Measurements from ENCODE around the gene BSN.

Gene BSN

DNA sequence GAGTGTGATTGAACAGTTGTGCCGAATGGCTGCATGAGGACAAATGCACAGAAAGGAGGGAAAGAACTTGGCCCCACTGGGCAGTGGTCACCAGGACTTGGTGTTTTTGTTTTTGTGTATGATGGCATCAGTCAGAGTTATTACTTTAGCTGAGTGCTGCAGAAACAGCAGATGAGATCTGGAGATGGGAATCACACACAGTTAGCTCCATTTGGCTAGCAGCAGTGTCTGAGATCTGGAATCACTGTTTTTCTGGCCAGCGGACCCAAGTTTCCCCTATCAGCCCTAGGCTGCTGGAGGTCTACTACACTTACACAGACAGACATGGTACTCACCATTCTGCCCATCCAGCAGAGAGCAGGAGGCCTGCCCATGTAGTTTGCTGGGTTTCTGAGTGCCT lies 74.0 kb downstream of the BSN start:
- no peak for DNase-seq (ENCODE audit: low read depth in 3 of 3)

DNA sequence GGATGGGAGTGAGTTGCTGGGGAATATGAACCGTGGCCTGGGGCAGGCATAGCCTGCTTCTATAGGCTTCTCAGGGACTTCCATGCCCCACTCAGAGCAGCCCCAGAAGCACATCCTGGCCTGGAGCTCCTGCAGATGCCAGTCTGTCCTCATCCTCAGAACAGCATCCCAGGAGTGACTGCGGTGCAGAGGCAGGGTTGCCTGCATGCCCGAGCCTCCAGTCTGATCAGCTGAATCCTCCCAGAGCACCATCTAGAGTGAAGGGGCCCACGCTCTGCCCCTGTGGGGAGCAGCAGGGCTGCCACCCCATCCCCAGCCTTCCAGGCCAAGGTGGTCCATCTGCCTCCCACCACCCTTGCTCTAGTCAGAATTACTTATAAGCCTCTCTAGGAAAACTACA lies 75.2 kb downstream of the BSN start:
- no peak for DNase-seq (ENCODE audit: low read depth in 3 of 3)

DNA sequence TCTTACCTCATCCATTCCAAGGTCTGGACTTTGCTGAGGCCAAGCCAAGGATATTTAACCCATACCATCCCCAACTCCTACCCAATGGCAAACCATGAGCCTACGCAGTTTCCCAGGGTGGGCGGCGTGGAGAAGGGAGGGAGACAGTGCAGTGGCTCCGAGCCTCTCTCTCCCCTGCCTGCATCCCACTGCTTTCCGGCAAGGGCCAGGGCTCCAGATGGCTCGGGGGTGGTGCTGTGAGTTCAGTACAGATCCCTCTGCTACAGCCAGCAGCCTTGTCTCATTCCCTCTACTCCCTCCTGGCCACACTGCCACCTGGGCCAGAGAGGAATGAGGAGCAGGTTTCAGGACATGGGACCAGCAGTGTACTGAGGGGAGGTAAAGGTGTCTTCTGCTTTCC lies 75.6 kb downstream of the BSN start:
- DNase-seq (ENCODE audit: low read depth in 3 of 3), result no peak

DNA sequence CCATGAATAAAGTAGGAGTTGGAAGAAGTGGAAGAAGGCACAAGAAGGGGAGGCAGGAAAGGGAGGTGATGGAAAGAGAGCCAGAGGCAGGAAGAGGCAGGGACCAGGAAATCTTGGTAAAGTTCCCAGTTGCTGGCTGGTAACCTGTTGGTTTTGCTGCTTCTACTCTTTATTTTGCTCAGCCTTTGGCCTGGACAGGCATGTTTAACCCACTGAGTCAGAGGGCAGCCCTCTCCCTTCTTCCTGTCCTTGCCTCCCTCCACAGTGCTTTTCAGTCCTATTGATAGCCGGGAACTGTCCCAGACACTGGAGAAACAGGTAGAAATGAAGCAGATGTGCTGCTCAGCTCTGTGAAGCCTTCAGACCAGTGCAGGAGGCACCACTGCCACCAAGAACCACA lies 76.5 kb downstream of the BSN start:
- no peak for DNase-seq (ENCODE audit: low read depth in 3 of 3)

DNA sequence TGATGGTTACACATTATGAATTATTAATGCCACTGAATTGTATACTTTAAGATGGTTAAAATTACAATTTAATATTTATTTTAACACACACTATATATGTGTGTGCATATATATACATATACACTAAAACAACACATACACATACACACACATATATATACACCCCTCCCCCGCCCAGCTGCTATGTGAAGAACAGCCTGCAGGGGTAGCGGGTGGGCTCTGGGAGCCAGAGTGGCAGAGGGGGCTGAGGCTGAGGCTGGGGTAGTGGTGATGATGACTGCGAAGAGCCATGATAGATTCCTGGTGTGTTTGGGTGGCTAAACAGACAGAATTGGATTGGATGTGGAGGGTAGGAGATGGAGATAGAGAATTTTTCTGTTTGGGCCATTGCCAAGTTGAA lies 80.5 kb downstream of the BSN start:
- DNase-seq (ENCODE audit: low read depth in 3 of 3), result no peak

DNA sequence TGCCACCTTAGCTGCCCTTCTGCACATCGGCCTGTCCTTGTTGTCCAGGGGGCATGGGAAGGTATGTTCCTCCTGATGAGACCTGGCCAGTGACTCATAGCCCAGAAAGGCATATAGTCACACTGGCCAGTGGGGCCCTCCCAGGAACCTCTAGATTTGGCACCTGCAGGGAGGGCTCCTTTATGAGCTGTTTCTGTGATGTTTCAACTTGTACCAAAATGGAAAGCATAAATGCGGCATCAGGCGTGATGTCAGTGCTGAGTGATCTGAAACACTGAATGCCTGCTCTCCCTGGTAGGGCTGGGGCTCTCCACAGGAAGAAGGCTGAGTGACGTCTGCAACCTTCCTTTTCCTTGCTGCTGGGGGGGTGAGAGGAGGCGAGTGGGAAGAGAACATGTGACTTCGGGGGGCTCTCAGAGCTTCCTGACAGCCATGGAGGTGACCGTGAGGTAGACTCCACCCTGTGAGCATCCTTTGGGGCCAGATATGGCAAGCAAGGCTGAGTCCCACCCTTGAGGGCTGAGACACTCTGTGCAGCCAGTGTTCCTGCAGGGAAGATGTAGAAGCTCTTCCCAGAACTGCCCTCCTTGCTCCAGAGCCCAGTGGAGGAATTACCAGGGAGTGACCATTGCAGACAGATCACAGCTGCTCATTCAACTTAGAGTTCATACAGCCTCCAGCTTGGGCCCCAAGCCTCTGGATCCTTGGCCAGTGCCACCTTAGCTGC lies 82.8 kb downstream of the BSN start:
- DNase-seq (ENCODE audit: low read depth in 3 of 3), result no peak

DNA sequence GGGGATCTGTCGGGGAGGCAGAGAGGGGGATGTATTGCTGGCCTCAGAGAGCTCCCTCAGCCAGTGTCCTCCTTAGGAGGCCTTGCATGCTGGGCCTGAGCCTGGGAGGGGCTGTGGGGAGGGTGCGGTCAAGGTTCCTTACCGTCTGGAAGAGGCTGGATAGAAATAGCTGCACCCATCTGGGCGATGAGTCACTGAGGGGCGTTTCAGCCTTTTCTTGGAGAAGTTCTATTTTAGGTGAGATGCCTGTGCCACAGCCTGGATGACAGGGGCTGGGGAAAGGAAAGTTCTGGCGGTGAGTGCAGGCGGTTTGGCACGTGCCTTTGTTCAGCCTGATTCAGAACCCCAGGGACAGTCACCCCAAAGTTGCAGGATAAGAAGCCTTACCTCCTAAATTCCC lies 84.2 kb downstream of the BSN start:
- no peak for DNase-seq (ENCODE audit: low read depth in 3 of 3)

DNA sequence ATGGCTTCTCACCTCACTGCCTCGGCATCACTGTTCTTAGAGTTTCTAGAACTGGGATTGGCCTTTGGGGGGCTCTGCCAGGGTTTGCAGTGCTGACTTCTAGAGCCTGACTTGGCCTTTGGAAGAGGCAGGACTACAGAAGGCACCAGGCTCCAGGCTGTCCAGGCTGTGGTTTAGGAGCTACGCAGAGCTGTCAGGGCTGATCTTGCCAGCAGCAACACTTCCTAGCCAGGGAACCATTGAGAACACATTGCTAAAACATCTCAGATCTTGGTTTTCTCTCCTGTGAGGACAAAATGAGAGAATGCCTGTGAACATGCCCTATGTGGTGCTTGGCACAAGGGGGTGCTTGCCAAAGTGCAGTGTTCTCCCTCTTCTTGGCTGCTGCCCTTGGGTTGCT lies 85.3 kb downstream of the BSN start:
- DNase-seq (ENCODE audit: low read depth in 3 of 3), result no peak

DNA sequence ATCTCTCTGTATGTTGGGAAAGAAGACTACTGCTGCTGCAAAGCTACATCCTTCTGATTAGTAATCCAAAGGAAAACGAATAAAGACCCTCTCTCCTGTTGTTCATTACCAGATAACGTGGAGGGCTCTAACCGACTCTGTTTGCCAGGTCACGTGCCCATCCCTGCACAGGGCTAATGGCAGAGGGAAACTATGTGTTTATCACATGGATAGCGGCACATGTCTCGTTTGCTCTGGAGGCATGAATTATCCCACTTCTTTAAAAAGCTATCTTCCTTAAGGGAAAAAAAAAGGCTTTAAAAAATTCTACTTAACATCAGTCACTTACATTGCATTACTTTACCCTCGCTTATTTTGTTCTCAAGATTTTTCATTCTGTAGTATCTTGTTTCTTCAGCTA lies 87.0 kb downstream of the BSN start:
- no peak for DNase-seq (ENCODE audit: low read depth in 3 of 3)

DNA sequence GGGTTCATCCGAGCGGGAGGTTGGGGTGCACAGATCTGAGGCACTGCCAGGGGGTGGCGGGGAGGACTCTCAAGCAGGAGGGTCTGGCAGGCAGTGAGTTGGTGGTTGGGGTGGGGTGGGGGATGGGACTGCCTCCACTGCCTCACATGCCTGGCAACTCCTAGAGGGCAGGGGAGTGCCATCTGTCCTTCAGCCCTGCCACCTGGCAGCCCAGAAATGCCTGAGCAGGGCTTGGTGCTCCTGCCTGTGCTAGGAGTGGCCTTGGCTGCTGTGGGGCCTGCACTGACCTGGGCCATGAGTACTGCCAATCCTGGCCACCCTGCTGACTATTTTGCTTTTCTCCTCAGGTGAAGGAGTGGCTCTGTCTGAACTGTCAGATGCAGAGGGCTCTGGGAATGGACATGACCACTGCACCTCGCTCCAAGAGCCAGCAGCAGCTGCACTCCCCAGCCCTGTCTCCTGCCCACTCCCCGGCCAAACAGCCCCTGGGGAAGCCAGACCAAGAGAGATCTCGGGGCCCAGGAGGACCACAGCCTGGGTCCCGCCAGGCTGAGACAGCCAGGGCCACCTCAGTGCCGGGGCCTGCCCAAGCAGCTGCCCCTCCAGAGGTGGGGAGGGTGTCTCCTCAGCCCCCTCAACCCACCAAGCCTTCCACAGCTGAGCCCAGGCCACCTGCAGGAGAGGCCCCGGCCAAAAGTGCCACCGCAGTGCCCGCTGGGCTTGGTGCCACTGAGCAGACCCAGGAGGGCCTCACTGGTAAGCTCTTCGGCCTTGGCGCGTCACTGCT lies 87.8 kb downstream of the BSN start:
- DNase-seq (ENCODE audit: low read depth in 3 of 3), result no peak

DNA sequence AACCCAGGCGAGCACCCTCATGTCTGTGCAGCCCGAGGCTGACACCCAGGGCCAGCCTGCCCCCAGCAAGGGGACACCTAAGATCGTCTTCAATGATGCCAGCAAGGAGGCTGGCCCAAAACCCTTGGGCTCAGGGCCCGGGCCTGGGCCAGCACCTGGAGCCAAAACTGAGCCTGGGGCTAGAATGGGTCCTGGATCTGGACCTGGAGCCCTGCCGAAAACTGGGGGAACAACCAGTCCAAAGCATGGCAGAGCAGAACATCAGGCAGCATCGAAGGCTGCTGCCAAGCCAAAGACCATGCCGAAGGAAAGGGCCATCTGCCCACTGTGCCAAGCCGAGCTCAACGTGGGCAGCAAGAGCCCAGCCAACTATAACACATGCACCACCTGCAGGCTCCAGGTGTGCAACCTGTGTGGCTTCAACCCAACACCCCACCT lies 88.5 kb downstream of the BSN start:
- DNase-seq (ENCODE audit: low read depth in 3 of 3), result no peak

DNA sequence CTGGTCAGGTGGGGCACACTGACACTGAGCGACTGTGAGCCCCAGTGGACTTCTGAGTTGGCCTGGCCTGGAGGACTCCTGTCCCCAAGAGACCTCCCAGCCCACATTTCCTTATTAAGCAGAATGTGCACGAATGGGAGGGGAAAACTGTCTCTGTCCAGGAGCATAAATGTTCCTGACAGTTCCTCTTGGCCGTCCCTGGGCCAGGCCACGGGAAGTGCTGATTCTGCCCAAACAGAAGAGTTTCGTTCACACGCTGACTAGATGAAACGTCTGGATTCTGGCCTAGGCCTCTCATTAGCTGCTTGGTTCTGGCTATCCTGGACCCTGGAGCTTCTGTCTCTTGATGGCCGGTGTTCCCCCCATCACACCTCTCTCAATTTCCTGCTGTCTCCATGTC lies 90.4 kb downstream of the BSN start:
- DNase-seq (ENCODE audit: low read depth in 3 of 3), result no peak

DNA sequence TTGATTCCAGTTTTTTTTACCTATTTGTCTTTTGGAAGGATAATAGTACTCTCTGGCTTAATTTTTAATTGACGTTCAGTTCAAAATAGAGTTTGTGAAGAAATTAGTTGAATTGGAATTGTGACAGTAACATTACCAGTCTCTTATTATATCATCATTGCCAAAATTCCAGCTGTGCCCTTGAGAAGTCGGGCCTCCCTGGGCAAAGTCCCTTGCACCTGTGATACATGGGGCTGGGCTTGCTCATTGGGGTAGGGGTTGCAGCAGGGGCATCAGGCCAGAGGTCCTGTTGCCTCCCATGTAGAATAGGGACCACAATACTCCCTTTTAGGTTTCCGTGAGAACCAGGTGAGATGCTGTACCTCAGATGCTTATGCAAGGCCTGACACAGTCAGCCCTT lies 92.0 kb downstream of the BSN start:
- DNase-seq (ENCODE audit: low read depth in 3 of 3), result no peak

DNA sequence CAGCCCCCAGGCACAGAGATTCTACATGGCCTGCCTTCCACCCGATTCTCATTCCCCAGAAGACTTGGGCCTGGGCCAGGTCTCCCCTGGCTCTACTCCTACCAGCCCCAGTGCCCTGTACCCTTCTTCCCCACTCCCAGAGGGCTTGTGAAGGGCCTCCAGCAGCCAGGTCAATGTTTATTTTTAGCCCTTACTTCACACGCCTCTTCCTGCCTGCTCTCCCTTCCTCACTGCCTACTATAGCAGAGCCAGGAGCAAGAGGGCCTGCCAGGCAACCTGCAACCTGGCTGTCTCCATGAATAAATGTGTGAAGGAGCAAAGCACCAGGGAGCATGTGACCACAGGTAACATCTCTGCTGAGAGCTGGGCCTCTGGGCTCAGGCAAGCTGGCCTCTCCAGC lies 93.5 kb downstream of the BSN start:
- no peak for DNase-seq (ENCODE audit: low read depth in 3 of 3)

DNA sequence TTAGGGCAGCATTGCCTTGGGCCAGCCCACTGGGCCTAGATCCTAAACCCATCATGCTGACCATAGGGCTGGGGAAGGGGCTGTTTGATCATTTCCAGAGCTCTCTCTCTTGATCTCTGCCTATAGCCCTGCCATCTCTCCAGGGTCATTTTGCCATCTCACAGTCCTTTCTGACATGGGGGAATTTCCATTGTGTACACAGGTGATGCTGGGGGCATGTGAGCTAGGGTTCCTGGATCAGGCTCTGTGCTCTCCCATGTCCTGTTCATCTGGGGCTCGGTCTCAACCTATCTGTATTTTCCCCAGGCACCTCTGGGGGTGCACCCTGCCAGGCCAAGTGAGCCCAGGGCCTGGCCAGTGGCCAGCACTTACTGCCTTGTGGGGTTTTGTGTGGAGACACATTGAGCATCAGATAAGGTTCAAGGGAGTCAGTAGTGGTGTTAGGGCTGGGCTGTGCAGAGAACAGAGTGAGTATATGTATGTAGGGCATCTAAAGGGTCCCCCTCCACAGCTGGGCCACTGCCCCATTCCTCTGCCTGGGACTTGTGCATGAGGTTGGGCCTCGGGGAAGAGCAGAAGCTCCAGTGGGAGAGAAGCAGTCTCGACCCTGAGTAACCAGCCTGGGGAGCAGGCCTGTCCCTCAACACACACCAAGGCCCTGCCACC lies 94.2 kb downstream of the BSN start:
- DNase-seq (ENCODE audit: low read depth in 3 of 3), result no peak

DNA sequence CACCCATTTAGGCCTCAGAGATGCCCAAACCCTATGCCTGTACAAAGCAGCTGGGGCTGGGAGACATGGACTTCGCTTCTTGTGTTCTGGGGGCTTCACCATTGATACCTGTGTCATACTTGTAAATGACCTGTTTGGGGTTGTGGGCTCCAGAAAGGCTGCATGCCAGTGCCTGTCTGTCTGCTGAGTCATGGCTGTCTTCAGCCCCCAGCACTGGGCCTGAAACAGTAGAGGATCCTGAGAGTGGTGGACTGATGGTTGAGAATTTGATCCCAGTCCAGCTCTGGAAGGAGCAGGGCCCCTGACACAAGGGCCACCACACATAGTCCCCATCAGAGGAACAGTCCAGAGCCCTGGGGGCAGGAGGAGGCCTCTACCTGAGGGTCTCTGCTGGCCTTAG lies 95.3 kb downstream of the BSN start:
- DNase-seq (ENCODE audit: low read depth in 3 of 3), result no peak

DNA sequence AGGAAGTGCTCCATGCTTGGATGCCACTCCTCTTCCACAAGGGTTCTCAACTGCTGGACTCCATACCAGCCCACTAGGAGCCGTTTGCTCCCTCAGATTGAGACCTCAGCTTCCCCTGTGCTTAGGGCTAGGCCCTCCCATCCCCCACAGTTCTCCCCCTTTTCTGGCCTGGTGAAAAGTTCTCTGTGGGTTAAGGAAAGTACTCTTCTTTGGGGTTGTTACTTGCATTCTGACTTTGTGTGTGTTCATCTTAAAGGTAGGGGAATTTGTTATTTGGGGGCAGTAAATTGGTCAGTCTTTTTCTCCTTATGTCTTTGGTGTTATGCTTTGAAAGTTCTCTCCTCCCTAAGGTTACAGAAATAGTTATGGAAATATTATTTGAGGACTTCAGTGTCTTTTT lies 95.9 kb downstream of the BSN start:
- no peak for DNase-seq (ENCODE audit: low read depth in 3 of 3)

DNA sequence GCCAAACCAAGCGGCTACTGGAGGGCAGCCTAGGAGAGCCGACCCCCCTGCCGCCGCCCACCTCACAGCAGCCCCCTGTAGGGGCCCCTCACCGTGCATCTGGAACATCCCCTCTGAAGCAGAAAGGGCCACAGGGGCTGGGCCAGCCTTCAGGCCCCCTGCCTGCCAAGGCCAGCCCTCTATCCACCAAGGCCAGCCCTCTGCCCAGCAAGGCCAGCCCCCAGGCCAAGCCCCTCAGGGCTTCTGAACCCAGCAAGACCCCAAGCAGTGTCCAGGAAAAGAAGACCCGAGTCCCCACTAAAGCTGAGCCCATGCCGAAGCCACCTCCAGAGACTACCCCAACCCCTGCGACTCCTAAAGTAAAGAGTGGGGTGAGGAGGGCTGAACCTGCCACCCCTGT lies 96.4 kb downstream of the BSN start:
- DNase-seq (ENCODE audit: low read depth in 3 of 3), result no peak

DNA sequence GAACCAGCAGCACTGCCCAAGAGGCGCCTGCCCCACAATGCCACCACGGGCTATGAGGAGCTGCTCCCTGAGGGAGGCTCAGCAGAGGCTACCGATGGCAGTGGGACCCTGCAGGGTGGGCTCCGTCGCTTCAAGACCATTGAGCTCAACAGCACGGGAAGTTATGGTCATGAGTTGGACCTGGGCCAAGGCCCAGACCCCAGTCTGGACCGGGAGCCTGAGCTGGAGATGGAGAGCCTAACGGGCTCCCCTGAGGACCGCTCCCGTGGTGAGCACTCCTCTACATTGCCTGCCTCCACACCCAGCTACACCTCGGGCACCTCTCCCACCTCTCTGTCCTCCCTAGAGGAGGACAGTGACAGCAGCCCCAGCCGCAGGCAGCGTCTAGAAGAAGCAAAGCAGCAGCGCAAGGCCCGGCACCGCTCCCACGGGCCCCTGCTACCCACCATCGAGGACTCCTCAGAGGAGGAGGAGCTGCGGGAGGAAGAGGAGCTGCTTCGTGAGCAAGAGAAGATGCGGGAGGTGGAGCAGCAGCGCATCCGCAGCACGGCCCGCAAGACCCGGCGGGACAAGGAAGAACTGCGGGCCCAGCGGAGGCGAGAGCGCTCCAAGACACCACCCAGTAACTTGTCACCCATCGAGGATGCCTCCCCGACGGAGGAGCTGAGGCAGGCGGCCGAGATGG lies 98.1 kb downstream of the BSN start:
- no peak for DNase-seq (ENCODE audit: low read depth in 3 of 3)

DNA sequence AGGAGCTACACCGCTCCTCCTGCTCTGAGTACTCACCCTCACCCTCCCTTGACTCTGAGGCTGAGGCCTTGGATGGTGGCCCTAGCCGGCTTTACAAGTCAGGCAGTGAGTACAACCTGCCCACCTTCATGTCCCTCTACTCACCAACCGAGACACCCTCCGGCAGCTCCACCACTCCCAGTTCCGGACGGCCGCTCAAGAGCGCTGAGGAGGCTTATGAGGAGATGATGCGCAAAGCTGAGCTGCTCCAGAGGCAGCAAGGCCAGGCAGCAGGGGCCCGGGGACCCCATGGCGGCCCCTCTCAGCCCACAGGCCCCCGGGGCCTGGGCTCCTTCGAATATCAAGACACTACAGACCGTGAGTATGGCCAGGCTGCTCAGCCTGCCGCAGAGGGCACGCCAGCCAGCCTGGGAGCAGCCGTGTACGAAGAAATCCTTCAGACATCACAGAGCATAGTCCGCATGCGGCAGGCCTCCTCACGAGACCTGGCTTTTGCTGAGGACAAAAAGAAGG lies 98.7 kb downstream of the BSN start:
- DNase-seq (ENCODE audit: low read depth in 3 of 3), result no peak

DNA sequence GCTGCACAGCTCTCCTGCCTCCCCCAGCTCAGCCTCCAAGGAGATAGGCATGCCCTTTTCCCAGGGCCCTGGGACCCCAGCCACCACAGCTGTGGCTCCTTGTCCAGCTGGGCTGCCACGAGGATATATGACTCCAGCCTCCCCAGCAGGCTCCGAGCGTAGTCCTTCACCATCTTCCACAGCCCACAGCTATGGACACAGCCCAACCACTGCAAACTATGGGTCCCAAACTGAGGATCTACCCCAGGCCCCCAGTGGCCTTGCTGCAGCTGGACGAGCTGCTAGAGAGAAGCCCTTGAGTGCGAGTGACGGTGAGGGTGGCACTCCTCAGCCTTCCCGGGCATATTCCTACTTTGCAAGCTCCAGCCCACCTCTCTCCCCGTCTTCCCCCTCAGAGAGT lies 99.3 kb downstream of the BSN start:
- DNase-seq (ENCODE audit: low read depth in 3 of 3), result no peak

DNA sequence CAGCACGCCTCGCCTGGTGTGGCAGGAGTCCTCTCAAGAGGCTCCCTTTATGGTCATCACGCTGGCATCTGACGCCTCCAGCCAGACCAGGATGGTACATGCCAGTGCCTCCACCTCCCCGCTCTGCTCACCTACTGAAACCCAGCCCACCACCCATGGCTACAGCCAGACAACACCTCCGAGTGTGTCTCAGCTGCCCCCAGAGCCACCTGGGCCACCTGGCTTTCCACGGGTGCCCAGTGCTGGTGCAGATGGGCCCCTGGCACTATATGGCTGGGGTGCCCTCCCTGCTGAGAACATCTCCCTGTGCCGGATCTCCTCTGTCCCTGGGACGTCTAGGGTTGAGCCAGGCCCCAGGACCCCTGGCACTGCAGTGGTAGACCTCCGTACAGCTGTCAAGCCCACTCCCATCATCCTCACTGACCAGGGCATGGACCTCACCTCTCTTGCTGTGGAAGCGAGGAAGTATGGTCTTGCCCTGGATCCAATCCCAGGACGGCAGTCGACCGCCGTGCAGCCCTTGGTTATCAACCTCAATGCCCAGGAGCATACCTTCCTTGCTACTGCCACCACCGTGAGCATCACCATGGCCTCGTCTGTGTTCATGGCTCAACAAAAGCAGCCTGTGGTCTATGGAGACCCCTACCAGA lies 100.0 kb downstream of the BSN start:
- no peak for DNase-seq (ENCODE audit: low read depth in 3 of 3)

Data from stimulated activated CD4-positive, alpha-beta T cell treated with anti-CD3 and anti-CD28 coated beads, TNF-alpha, amount 100 ng/mL, for 4 hours (primary cell).